ENCODE data around the gene CATSPER3.

GRCh38 chr5:134935711-134936602 is 31.8 kb upstream of the CATSPER3 start:
- TF ChIP-seq CTCF (IDR thresholded peaks at IDR 0.05), result no peak
- TF ChIP-seq POLR2A (IDR thresholded peaks at IDR 0.05; ENCODE audit: low read length), result no peak
- TF ChIP-seq ZC3H11A (IDR thresholded peaks at IDR 0.05), result no peak
